Endothelial cell of umbilical vein (primary cell): ENCODE results near the gene ERG. TPM values are rescaled to one million over a fixed set of nuclear protein-coding genes. Genes with fewer than 3 reads are reported as not detected.
A peak's percentile ranks its signal among the peaks of the same experiment; 100 is the strongest.

ENCODE experiments used
- BruUV-seq: library from RNA; stranded (reverse); fragments of 400-500 nt; replicated peaks from 2 replicates; lab custom pipeline; 2021; lab: Mats Ljungman, UMichigan
- CTCF ChIA-PET: fragments of 300-600, 350-600 bp; sonication (Branson Sonifier 250); formaldehyde crosslinking; loops from one replicate; lab custom pipeline; 2021; ENCODE audit warnings: antibody characterized with exemption, inconsistent platforms; lab: Charles Lee
- POLR2A ChIA-PET: fragments of 300-600, 350-600 bp; sonication (Branson Sonifier 250); formaldehyde crosslinking; loops from one replicate; lab custom pipeline; 2021; ENCODE audit warnings: antibody characterized with exemption, inconsistent platforms; lab: Charles Lee
- DNase-seq: peaks from one replicate; pipeline ENCODE4 v3.0.0-alpha.2; 2011; ENCODE audit warnings: low read depth, low spot score
- FAIRE-seq: peaks from 2 replicates; lab custom pipeline; 2011; peaks lifted over from hg19 to GRCh38; lab: Jason Lieb, UNC
- H2AFZ ChIP-seq: 2 replicates; pipeline ENCODE4 v1.6.0; 2012; ENCODE audit warnings: low read depth, low read length, control low read depth, inconsistent platforms
- H3K27ac ChIP-seq: 2 replicates; pipeline ENCODE4 v1.5.1; 2011; ENCODE audit warnings: low read depth, mild to moderate bottlenecking, control low read depth, low read length, moderate library complexity; ENCODE audit not compliant: insufficient read depth
- H3K27me3 ChIP-seq, 2 experiments: 2 replicates each; pipeline versions ENCODE4 v1.6.0 to v1.6.1; 2011; ENCODE audit warnings: low read length in 2 of 2, mixed read lengths in 1 of 2; ENCODE audit not compliant: control insufficient read depth in 2 of 2, insufficient read depth in 2 of 2
- H3K36me3 ChIP-seq, 2 experiments: 2 replicates in 1 of 2; 3 replicates in 1 of 2; pipeline ENCODE4 v1.5.1; 2011; ENCODE audit warnings: low read length in 2 of 2, mild to moderate bottlenecking in 1 of 2, moderate library complexity in 1 of 2; ENCODE audit not compliant: control insufficient read depth in 2 of 2, insufficient read depth in 2 of 2; ENCODE audit errors: extremely low read depth in 1 of 2
- H3K4me1 ChIP-seq: 3 replicates; pipeline ENCODE4 v1.5.1; 2011; ENCODE audit warnings: mild to moderate bottlenecking, low read length; ENCODE audit not compliant: control insufficient read depth, insufficient read depth; ENCODE audit errors: extremely low read depth
- H3K4me2 ChIP-seq: 2 replicates; pipeline ENCODE4 v1.6.1; 2011; ENCODE audit warnings: low read length, control low read depth, mixed read lengths; ENCODE audit not compliant: insufficient read depth
- H3K4me3 ChIP-seq, 3 experiments: fragments of 200-600 bp in 1 of 3; sonication (generic), shearing (Covaris generic) in 1 of 3; replicated peaks in 1 of 3; 2 replicates each; pipeline ENCODE4 v1.5.1; 2011 to 2016; ENCODE audit warnings: control low read depth in 3 of 3, low read length in 3 of 3, mild to moderate bottlenecking in 2 of 3, inconsistent platforms in 1 of 3, low read depth in 1 of 3, moderate library complexity in 1 of 3; ENCODE audit not compliant: insufficient read depth in 1 of 3
- H3K79me2 ChIP-seq: 2 replicates; pipeline ENCODE4 v1.6.0; 2012; ENCODE audit warnings: low read length, inconsistent platforms; ENCODE audit not compliant: control insufficient read depth, insufficient read depth
- H3K9ac ChIP-seq: replicated peaks from 2 replicates; pipeline ENCODE3; 2011; ENCODE audit warnings: low read length, control low read depth; ENCODE audit not compliant: insufficient read depth; ENCODE audit errors: extremely low read depth
- H3K9me1 ChIP-seq: replicated peaks from 3 replicates; pipeline ENCODE4 v1.6.0; 2011; ENCODE audit warnings: mild to moderate bottlenecking, low read length; ENCODE audit not compliant: control insufficient read depth, insufficient read depth; ENCODE audit errors: extremely low read depth
- H3K9me3 ChIP-seq: replicated peaks from 2 replicates; pipeline ENCODE4 v1.5.1; 2012; ENCODE audit warnings: low read length, inconsistent platforms; ENCODE audit not compliant: control insufficient read depth, insufficient read depth
- H4K20me1 ChIP-seq: replicated peaks from 2 replicates; pipeline ENCODE3; 2011; ENCODE audit warnings: mild to moderate bottlenecking, low read length; ENCODE audit not compliant: control insufficient read depth, insufficient read depth; ENCODE audit errors: extremely low read depth
- EZH2 ChIP-seq: IDR thresholded peaks from 2 replicates; pipeline ENCODE4 v1.6.1; 2012; ENCODE audit warnings: borderline replicate concordance, low read depth, mild to moderate bottlenecking, moderate library complexity, low read length, inconsistent platforms; ENCODE audit not compliant: severe bottlenecking
- FOS ChIP-seq: IDR thresholded peaks from 2 replicates; pipeline ENCODE4 v1.6.1; 2011; ENCODE audit warnings: mild to moderate bottlenecking, low read length, moderate library complexity, borderline replicate concordance; ENCODE audit not compliant: insufficient read depth
- GATA2 ChIP-seq: IDR thresholded peaks from 2 replicates; pipeline ENCODE4 v1.7.0; 2011; ENCODE audit warnings: low read depth, mild to moderate bottlenecking, moderate library complexity, mixed read lengths, low read length; ENCODE audit not compliant: insufficient read length, insufficient read depth
- JUN ChIP-seq: IDR thresholded peaks from 2 replicates; pipeline ENCODE4 v1.6.1; 2011; ENCODE audit warnings: borderline replicate concordance, low read depth; ENCODE audit not compliant: insufficient read length, insufficient read depth
- MAX ChIP-seq: IDR thresholded peaks from 2 replicates; pipeline ENCODE4 v1.6.1; 2011; ENCODE audit not compliant: insufficient read depth, insufficient read length
- MYC ChIP-seq: IDR thresholded peaks from one replicate; pipeline ENCODE4 v1.6.1; 2011; ENCODE audit warnings: mild to moderate bottlenecking, low read depth, low read length
- POLR2A ChIP-seq: IDR thresholded peaks from 2 replicates; pipeline ENCODE4 v1.6.1; 2012; ENCODE audit warnings: low read depth, mild to moderate bottlenecking, control low read depth, low read length
- POLR2AphosphoS5 ChIP-seq: IDR thresholded peaks from 2 replicates; pipeline ENCODE4 v1.6.1; 2012; ENCODE audit warnings: low read depth, mild to moderate bottlenecking, control low read depth, low read length, moderate library complexity; ENCODE audit not compliant: insufficient read depth
- dilution Hi-C: fragments of 300-500 bp; cut with MboI; formaldehyde crosslinking; loops from one replicate; pipeline ENCODE4 v1.15.0; 2019; ENCODE audit warnings: low sequenced_read_pairs; ENCODE audit not compliant: extremely low pct_ligation_motif_present
- intact Hi-C: fragments of 100-400 bp; cut with micrococcal nuclease; formaldehyde crosslinking; loops from one replicate; pipeline ENCODE4 v1.10.0; 2022
- polyA plus RNA-seq, 4 experiments: library from polyadenylated mRNA; depleted of rRNA in 3 of 4; stranded (reverse) in 3 of 4; unstranded in 1 of 4; fragments of >200 nt; gene quantifications; 2 replicates each; pipeline versions ENCODE4 v1.2.1 to v1.2.3, GENCODE V29; 2011 to 2012; ENCODE audit warnings: missing spikeins in 1 of 4
- total RNA-seq: library from RNA; stranded (reverse); gene quantifications from 2 replicates; pipeline ENCODE4 v1.2.3, GENCODE V29; 2021

Gene ERG
- total and polyA plus RNA-seq, 2 donors (not counting 3 experiments of a cell fraction or from before 2014, with no cell fraction given) = 173 to 210 TPM

- ChIA-PET POLR2A (no interaction called here), CTCF (interaction anchor here (0.8 to 2.7 kb wide), 4 partner anchors 10 to 209 kb away, joined by 3 to 11 read pairs (median 4); no protein-coding TSS in a partner anchor)
- Histone ChIP-seq H3K4me1 (peaks cover 49% of the 10 kb centered on the region), H3K79me2 (peaks cover 11% of the 10 kb centered on the region), H3K36me3 (peaks cover 26 to 27% of the 10 kb centered on the region in 2 experiments), H3K9me3 (no peaks in the 10 kb centered on the region), H3K4me2 (peak overlapping the region; percentile 9), H3K9me1 (no peaks in the 10 kb centered on the region), H3K9ac (no peak overlapping the region), H3K27me3 (no peaks in the 10 kb centered on the region), H2AFZ (no peak overlapping the region), H4K20me1 (no peaks in the 10 kb centered on the region), H3K27ac (no peak overlapping the region), H3K4me3 (no peak overlapping the region)
- no TSS peak for BruUV-seq
- intact Hi-C loops = loop anchor here (2.0 kb wide), 1 partner anchor 78 kb away; no protein-coding TSS in a partner anchor
- FAIRE-seq (no peak), DNase-seq (peak; percentile 39)
- dilution Hi-C loops = no loop called here
- TF ChIP-seq GATA2 (no peak), EZH2 (no peak), POLR2A (no peak), JUN (peak; percentile 50), MYC (no peak), POLR2AphosphoS5 (no peak), MAX (no peak), FOS (peak; percentile 45)
Measured at GRCh38 chr21:38379147-38379546, 119.1 kb downstream of the ERG start.
